Fibroblast of the conjunctiva (primary cell): ENCODE data around the gene GNB1.
"Not testable (repeated sequence)": the region's sequence is repeated elsewhere in the genome, so short reads cannot be mapped to it uniquely, and the experiment has no call there.

Source experiments
- DNase-seq: peaks from one replicate; pipeline ENCODE4 v3.0.0-alpha.2; 2010; ENCODE audit warnings: low read depth

GNB1 gene

DNA sequence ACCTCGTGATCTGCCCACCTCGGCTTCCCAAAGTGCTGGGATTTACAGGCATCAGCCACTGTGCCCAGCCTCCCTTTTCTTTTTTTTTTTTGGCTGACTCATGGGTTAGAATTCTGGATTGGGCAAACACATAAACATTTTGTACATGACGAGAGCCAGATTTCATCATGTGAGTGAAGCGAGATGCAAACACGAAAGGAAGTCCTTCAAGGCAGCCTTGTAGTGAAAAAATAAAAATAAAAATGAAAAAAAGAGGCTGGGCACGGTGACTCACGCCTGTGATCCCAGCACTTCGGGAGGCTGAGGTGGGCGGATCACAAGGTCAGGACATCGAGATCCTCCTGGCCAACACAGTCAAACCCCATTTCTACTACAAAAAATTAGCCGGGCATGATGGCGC is 149.9 kb downstream of the GNB1 start:
- DNase-seq, result peak; percentile 97

DNA sequence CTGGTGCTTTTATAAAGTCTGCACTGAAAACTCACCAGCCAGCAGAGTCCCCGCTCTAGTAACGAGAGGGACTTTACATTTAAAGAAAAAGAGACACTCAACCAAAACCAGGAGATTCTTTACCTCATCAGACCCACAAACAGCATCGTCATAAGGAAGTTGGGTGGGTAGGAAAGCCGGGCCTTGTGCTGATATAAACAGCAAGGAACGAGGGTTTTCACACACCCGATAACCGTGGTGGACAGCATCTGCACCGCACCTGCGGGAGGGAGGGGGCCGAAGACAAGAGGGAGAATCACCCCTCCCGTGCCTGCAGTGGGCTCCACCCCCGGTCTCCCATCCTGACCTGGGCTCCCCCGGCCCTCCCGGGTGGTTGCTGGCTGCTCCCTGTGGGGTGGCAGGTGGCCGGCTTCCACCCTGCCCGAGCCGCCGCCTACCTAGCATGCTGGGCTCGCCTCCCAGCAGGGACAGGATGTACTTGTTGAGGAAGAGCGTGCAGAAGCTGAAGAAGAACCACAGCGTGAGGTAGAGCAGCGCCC is 152.0 kb downstream of the GNB1 start:
- not testable (repeated sequence) for DNase-seq

DNA sequence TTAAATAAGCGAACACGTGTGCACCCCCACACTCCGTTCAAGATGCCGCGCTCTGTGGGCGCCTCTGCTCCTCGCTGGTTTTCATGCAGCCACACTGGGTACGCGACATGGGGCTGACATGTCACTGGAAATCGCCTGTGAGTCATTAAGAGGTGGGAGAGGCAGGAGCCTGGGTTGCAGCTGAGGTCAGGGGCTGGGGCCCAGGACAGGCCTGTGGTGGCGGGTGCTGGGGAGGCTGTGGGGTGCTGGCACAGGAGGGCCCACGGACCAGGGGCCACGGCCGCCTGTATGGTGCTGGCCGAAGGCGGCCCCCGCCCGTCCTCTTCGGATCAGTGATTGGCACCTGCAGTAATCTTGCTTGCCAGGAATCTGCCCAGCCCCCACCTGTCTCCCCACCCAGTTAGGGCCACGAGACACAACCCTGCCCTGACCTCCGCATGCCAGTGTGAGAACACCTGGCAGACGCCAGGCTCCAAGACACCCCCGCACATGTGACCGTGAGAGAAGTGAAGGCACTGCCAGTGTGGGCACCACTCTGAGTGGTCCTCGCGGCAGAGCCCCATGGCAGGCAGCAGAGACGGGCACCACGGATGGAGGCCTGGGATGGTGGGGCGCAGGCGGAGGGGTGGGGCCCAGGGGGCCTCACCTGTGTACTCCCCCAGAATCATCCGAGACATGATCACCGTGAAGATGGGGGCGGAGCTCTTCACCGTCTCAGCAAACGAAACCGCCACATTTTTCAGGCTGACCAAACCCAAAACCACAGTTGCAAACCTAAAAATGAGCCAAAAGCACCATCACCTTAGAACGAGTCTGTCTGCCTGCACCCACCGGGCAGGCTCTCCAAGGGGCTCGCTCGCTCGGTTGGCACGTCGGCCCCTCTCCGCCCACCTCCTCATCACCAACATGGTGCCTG is 153.0 kb downstream of the GNB1 start:
- DNase-seq, result not testable (repeated sequence)
